Measurements from ENCODE around the gene TAF4B. TPM values are rescaled to one million over a fixed set of nuclear protein-coding genes. Genes with fewer than 3 reads are reported as not detected.
"Not testable (repeated sequence)": the region's sequence is repeated elsewhere in the genome, so short reads cannot be mapped to it uniquely, and the experiment has no call there.

Gene TAF4B
- total RNA-seq, 1 experiment from 2014 or later: 12.3 TPM

GRCh38 chr18:26237363-26237762, 11.1 kb downstream of the TAF4B start:
- not testable (repeated sequence) for DNase-seq (ENCODE audit: extremely low read depth, low read depth)

- DNase-seq (ENCODE audit: extremely low read depth, low read depth): not testable (repeated sequence)
These were observed 12.5 kb downstream of the TAF4B start for GRCh38 chr18:26238718-26239117.

DNA sequence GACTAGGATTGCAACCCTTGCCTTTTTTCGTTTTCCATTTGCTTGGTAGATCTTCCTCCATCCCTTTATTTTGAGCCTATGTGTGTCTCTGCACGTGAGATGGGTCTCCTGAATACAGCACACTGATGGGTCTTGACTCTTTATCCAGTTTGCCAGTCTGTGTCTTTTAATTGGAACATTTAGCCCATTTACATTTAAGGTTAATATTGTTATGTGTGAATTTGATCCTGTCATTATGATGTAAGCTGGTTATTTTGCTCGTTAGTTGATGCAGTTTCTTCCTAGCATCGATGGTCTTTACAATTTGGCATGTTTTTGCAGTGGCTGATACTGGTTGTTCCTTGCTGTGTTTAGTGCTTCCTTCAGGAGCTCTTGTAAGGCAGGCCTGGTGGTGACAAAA, 16.1 kb downstream of the TAF4B start:
- DNase-seq (ENCODE audit: extremely low read depth, low read depth): not testable (repeated sequence)

GRCh38 chr18:26245434-26245833, 19.2 kb downstream of the TAF4B start:
- not testable (repeated sequence) for DNase-seq (ENCODE audit: extremely low read depth, low read depth)

GRCh38 chr18:26252411-26252810, 26.2 kb downstream of the TAF4B start:
- DNase-seq (ENCODE audit: extremely low read depth, low read depth): no peak

DNA sequence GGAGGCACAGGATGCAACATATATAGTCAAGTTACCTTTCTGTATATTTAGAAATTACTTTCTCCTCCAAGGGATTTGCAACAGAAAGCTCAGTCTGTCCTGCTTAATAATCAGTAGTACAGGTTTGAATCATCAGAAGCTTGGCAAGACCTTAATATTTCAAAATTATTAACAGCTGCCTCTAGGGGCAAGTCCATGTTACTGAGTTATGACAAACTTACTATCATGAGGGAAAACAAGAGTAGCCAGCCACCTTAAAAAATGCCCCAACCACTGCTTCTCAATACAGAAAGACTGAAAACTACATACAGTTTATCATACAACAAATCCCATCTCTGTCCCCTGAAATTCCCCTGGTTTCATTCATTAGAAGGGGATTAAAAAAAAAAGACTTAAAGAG, 28.6 kb downstream of the TAF4B start:
- DNase-seq (ENCODE audit: extremely low read depth, low read depth): not testable (repeated sequence)

- no peak for DNase-seq (ENCODE audit: extremely low read depth, low read depth)
These were observed 29.7 kb downstream of the TAF4B start for GRCh38 chr18:26255695-26256622.

DNA sequence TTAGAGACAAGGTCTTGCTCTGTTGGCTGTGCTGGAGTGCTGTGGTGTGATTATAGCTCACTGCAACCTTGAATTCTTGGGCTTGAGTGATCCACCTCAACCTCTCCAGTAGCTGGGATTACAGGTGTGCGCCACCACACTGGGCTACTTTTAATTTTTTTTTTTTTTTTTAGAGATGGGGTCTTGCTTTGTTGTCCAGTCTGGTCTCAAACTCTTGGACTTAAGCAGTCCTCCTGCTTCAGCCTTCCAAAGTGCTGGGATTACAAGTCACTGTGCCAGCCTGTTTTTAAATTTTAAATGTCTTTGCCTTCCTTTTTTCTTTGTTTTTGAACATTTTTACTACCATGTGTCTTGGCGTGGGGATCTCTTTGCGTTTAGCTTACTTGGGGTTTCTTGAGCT, 32.5 kb downstream of the TAF4B start:
- DNase-seq (ENCODE audit: extremely low read depth, low read depth): no peak

- not testable (repeated sequence) for DNase-seq (ENCODE audit: extremely low read depth, low read depth)
These were observed 33.2 kb downstream of the TAF4B start for GRCh38 chr18:26259416-26259815.

DNA sequence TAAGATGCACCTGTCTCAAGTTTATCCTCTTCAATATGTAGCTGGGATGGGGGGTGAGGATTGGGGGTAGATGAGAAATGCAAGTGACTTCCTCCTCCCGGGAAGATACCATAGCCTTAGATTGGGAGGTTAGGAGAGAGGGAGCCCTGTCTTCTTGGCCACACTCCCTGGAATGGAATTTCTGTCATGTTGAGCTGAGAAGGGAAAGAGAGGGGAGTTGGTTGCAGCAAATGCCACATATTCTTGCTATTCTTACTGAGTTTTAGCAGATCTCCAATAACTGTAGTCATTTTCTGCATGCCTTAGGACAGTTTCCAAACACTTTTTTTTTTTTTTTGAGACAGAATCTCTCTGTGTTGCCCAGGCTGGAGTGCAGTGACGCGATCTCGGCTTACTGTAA, 35.9 kb downstream of the TAF4B start:
- no peak for DNase-seq (ENCODE audit: extremely low read depth, low read depth)

- DNase-seq (ENCODE audit: extremely low read depth, low read depth): no peak
These were observed 41.2 kb downstream of the TAF4B start for GRCh38 chr18:26267357-26267930.

- DNase-seq (ENCODE audit: extremely low read depth, low read depth): no peak
These were observed 42.2 kb downstream of the TAF4B start for GRCh38 chr18:26268454-26268853.

- no peak for DNase-seq (ENCODE audit: extremely low read depth, low read depth)
These were observed 45.8 kb downstream of the TAF4B start for GRCh38 chr18:26271917-26272549.

DNA sequence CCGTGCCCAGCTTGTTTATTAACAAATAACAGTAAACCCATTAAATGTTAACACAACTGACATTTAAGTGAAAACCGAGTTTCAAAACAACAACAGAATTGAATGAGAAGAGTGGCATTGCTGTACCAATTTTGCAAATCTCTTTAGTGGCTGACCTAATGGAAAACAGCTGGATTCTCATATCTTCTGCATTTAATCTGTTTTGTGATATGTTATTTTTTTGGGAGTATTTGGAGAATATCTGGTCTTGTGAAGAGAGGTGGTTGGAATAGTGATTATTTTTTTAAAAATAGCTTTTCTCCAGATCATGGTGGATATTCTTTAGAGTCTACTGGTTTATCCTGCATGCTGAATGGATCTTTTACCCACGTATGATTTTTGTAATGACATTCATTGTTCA, 51.1 kb downstream of the TAF4B start:
- DNase-seq (ENCODE audit: extremely low read depth, low read depth): no peak

DNA sequence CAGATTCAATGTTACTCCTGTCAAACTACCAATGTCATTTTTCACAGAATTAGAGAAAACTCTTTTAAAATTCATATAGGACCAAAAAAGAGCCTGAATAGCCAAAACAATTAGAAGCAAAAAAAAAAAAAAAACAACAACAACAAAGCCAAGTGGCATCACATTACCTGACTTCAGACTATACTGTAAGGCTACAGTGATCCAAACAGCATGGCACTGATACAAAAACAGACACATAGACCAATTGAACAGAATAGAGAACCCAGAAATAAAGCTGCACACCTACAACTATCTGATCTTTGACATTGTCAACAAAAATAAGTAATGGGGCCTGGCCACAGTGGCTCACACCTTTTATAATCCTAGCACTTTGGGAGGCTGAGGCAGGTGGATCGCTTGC, 53.2 kb downstream of the TAF4B start:
- DNase-seq (ENCODE audit: extremely low read depth, low read depth): no peak

DNA sequence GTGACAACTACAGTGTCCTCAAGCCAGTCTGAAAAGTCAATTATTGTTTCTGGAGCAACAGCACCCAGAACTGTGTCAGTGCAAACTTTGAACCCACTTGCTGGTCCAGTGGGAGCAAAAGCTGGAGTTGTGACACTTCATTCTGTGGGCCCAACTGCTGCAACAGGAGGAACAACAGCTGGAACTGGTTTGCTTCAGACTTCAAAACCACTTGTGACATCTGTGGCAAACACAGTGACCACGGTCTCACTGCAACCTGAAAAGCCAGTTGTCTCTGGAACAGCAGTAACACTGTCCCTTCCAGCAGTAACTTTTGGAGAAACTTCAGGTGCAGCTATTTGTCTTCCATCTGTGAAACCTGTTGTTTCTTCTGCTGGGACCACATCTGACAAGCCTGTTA, 59.8 kb downstream of the TAF4B start:
- no peak for DNase-seq (ENCODE audit: extremely low read depth, low read depth)

- no peak for DNase-seq (ENCODE audit: extremely low read depth, low read depth)
These were observed 61.4 kb downstream of the TAF4B start for GRCh38 chr18:26287644-26288043.

DNA sequence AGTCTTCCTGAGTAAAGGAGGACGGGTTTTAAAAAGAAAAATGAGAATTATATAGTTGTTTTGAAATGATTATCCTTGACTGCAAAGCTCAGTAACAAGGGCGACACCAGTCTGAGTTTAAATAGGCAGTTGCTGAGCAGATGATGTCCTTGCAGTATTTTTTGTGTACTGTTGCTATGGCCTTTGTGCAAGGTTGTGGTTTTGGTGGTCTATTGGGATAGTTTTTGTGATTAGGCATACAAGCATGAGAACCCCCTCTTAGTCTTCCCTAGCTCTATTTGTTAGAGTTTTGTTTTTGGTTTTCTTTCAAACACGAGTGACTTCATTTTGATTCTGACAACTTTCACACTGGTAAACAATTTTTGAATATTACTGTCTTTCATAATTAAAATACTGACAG, 64.1 kb downstream of the TAF4B start:
- DNase-seq (ENCODE audit: extremely low read depth, low read depth): no peak

DNA sequence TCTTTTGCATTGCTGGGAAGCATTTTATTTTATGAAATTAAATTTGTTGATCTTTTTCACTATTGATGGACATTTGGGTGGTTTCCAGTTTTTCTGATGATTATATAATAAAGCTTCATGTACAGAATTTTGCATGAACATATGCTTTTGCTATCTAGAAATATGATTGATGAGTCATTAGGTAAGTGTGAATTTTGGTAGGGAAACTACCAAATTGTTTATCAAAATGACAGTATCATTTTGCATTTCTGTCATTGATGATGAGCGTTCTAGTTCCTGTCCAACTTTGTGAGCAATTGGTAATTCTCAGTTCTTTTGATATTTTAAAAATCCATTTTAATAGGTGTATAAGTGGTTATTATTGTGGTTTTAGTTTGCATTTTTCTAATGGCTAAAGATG, 67.7 kb downstream of the TAF4B start:
- DNase-seq (ENCODE audit: extremely low read depth, low read depth): no peak

- no peak for DNase-seq (ENCODE audit: extremely low read depth, low read depth)
These were observed 71.9 kb downstream of the TAF4B start for GRCh38 chr18:26298107-26298506.

DNA sequence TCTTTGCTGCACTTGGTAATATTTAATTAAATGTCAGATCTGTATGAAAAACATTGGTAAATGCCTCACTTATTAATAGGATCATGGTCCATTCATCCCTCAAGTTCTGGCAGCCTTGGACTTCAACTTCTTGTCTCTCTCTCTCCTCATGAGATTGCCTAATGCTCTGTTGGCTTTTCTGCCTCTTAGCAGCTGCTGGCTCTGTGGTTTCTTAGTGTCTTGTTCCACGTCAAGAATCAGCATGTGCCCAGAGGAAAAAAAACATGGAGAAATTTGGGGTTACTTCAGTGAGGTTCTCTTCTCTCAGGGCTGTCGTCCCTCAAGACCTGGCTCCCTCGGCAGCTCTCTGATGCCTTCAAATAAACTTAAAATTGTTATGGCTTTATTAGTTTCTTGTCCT, 75.4 kb downstream of the TAF4B start:
- DNase-seq (ENCODE audit: extremely low read depth, low read depth): no peak

DNA sequence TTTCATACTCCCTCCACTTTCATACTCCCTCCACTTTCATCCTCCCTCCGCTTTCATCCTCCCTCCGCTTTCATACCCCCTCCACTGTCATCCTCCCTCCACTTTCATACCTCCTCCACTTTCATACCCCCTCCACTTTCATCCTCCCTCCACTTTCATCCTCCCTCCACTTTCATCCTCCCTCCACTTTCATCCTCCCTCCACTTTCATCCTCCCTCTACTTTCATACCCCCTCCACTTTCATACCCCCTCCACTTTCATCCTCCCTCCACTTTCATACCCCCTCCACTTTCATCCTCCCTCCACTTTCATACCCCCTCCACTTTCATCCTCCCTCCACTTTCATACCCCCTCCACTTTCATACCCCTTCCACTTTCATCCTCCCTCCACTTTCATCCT, 77.0 kb downstream of the TAF4B start:
- DNase-seq (ENCODE audit: extremely low read depth, low read depth): not testable (repeated sequence)
